Measurements from ENCODE around the gene AHNAK. TPM values are rescaled to one million over a fixed set of nuclear protein-coding genes. Genes with fewer than 3 reads are reported as not detected.

AHNAK gene
- total RNA-seq, 1 experiment from 2014 or later: 11.3 TPM

DNA sequence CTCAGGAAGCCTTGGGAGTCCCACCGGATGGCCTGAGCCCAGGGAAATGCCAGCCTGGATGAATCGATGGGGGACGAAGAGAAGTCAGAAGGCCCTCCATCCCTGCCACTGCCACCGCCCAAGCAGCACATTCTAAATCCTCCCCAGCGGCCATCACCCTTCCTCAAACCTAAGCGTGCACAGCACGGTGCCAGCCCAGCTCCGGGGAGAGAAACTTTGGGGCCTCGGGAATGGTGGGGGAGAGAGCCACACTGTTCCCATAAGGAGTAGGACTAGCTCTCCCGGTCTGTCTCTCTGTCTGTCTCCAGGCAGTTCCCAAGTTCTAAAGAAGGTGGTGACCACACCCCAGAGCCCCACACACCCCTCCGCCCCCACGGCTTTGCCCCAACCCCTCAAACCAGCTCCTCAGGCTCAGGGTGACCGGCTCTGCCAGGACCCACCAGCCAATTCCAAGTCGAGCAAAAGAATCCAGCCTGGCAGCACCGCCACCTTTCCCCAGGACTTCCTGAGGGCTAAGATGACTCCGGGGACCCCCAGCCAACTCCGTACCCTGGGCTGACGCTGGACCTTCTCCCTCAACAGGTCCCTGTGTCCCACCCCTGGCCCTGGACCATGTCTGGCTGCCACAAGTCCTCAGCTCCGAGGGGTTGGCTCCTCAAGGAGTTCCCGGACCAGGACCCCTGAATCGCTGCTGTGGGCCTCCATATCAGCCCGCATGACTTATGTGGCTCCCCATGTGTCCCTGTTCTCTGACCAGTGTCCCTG is 2.7 kb downstream of the AHNAK start:
- DNase-seq (ENCODE audit: low read depth, low spot score): no peak
- in situ Hi-C loops (cut with HindIII; ENCODE audit: low pct_unique_long_range_greater_than_20kb, low sequenced_read_pairs): no loop called here

- peak; percentile 62 for DNase-seq (ENCODE audit: low read depth, low spot score)
- in situ Hi-C loops (cut with HindIII; ENCODE audit: low pct_unique_long_range_greater_than_20kb, low sequenced_read_pairs): no loop called here
These were observed 3.6 kb downstream of the AHNAK start for GRCh38 chr11:62542750-62543567.

DNA sequence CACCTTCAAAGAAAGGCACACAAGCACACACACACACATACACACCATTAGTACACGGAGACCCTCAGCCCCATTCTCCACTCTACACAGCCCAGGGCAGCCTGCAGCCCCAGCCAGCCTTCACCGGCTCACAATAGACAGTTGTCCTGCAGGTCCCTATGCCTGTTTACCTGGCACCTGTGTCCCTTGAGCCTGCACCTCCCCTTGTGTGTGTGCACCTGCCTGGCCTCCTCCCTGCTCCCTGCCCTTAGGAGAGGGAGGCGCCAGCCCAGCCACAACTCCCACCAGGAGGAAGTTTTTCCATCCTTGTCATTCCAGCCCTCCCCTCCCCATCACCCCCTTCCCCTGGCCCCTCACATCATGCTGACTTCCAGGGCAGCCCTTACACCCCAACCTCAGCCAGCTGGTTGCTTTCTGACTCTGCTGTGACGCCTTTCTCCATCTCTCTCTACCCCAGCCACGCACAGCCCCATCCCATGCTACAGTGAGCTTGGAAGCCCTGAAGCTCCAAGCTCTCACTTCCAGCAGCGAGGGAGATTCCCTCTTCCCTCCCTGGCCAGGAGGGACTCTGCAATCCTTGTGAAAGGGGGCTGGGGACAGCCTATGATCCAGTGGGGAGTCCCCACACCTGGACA is 4.4 kb downstream of the AHNAK start:
- no peak for DNase-seq (ENCODE audit: low read depth, low spot score)
- in situ Hi-C loops (cut with HindIII; ENCODE audit: low pct_unique_long_range_greater_than_20kb, low sequenced_read_pairs): no loop called here

DNA sequence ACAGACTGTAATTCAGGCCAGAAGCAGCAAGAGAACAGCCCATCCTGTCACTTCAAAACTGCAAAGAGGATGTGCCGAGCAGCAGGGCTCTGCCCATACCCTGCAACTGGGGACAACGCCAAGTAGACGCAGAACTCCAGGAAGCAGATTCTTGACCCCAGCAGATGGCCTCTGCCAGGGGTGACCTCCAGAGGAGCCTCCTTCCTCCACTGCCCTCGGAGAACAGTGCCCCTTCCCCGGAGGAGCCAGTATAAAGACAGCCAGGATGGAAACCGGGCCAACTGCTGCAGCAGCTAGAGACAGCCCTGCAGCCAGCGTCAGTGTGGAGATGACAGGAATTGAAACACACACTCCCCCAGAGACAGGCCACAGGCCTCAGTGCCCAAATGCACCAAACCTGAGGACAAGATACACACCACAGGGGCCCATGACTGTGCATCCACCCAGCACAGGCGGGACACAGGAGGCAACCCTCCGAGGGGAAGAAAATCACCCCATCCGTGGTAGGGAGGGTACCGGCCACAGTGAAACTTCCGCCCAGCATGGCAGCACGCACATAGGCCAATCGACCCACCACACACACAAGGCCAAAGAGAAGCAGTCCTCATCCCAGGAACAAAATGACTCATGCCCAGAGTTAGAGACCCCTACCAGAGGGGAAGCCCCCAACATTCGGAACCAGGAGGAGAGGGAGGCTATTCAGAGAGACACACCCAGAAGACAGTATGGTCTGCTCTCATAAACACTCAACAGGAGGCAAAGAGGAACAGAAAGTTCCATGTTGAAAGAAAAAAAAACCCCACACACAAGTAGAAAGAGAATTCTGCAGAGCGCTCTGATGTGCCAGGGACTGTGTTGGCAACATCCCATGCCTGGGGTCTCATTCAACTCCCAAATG is 5.6 kb downstream of the AHNAK start:
- no peak for DNase-seq (ENCODE audit: low read depth, low spot score)
- in situ Hi-C loops (cut with HindIII; ENCODE audit: low pct_unique_long_range_greater_than_20kb, low sequenced_read_pairs): no loop called here

DNA sequence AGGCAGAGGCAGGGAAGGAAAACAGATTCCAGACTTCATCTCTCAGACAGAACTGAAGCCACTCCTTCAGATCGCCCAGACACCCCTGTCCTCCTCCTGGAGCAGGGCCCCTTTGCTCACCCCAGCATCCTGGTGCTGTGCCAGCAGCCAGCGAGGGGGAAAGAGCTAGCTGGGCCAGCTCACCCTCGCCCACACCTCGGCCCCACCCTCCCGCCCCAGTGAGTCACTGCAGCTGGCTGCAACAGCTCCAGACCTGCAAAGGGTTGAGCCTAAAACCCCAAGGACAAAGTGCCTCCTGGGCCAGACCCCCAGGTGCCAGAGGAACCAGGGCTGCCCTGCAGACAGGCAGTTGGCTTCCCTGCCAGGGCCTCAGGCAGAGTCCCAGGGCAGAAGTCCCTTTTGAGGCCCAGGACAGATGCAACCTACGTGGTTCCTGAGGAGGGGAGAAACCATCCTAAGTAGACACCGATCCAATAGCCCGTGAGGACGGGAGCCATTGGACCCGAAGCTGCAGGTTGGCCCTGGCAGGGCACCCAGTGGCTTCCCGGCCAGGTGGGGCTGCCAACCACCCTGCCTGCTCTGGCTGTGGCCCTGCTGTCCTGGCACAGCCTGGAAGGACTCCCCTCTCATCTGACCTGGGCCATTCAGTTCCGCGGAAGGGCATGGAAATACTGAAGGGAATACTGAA is 7.2 kb downstream of the AHNAK start:
- no peak for DNase-seq (ENCODE audit: low read depth, low spot score)
- in situ Hi-C loops (cut with HindIII; ENCODE audit: low pct_unique_long_range_greater_than_20kb, low sequenced_read_pairs): no loop called here

- no peak for DNase-seq (ENCODE audit: low read depth, low spot score)
- in situ Hi-C loops (cut with HindIII; ENCODE audit: low pct_unique_long_range_greater_than_20kb, low sequenced_read_pairs): no loop called here
These were observed 8.0 kb downstream of the AHNAK start for GRCh38 chr11:62538470-62539237.

DNA sequence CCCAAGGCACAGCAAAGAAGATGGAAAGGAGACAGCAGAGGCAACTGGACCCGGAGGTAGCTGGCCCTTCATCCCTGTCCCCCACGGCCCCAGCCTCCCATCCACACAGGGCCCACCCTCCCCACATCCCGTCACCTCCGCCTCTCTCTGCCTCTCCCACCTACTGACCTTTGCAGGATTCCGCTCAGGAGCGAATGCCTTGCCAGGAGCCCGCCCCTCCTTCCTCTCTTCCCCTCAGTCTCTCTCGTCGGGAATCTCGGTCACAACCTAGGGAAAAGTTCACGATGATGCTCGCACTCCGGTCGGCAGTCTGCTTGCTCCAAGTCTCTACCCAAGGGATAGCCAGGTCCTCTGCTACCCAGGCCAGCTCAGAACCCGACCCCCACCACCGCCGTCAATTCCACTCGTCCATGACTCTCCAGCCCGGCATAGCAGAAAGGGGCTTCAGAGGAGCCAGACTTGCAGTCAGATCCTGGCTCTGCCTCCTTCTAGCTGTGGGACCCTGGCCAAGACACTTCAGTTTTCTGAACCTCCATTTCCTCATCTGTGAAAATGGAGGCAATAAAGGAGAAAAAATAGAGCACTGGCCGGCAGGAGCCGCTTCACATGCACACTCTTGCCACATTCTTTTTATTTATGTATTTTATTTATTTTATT is 10.2 kb downstream of the AHNAK start:
- in situ Hi-C loops (cut with HindIII; ENCODE audit: low pct_unique_long_range_greater_than_20kb, low sequenced_read_pairs): no loop called here

GRCh38 chr11:62535802-62536201 is 10.8 kb downstream of the AHNAK start:
- in situ Hi-C loops (cut with HindIII; ENCODE audit: low pct_unique_long_range_greater_than_20kb, low sequenced_read_pairs): no loop called here
- no peak for DNase-seq (ENCODE audit: low read depth, low spot score)

More for the DNA sequence above, 10.2 kb downstream of the AHNAK start:
- no peak for DNase-seq (ENCODE audit: low read depth, low spot score)

GRCh38 chr11:62534779-62535545 is 11.6 kb downstream of the AHNAK start:
- in situ Hi-C loops (cut with HindIII; ENCODE audit: low pct_unique_long_range_greater_than_20kb, low sequenced_read_pairs): no loop called here

DNA sequence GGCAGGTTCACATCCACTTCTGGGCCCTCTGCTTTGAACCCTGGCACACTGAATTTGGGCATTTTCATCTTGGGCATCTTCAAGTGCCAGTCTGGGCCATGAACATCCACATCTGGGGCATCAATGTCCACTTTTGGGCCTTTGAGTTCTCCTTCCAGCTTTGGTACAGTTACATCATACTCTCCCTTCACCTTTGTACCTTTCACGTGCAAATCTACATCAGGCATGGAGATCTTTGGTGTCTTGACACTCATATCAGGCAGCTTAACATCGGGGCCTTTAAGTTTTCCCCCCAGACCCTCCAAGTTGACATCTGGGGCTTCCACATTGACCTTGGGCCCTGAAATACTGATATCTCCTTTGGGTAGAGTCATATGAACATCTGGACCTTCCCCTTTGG is 14.5 kb downstream of the AHNAK start:
- DNase-seq (ENCODE audit: low read depth, low spot score): no peak
- in situ Hi-C loops (cut with HindIII; ENCODE audit: low pct_unique_long_range_greater_than_20kb, low sequenced_read_pairs): no loop called here

More at GRCh38 chr11:62534779-62535545, 11.6 kb downstream of the AHNAK start:
- no peak for DNase-seq (ENCODE audit: low read depth, low spot score)

GRCh38 chr11:62516736-62517371 is 29.8 kb downstream of the AHNAK start:
- DNase-seq (ENCODE audit: low read depth, low spot score): no peak
- in situ Hi-C loops (cut with HindIII; ENCODE audit: low pct_unique_long_range_greater_than_20kb, low sequenced_read_pairs): no loop called here

GRCh38 chr11:62514151-62514550 is 32.5 kb downstream of the AHNAK start:
- DNase-seq (ENCODE audit: low read depth, low spot score): no peak
- in situ Hi-C loops (cut with HindIII; ENCODE audit: low pct_unique_long_range_greater_than_20kb, low sequenced_read_pairs): no loop called here

DNA sequence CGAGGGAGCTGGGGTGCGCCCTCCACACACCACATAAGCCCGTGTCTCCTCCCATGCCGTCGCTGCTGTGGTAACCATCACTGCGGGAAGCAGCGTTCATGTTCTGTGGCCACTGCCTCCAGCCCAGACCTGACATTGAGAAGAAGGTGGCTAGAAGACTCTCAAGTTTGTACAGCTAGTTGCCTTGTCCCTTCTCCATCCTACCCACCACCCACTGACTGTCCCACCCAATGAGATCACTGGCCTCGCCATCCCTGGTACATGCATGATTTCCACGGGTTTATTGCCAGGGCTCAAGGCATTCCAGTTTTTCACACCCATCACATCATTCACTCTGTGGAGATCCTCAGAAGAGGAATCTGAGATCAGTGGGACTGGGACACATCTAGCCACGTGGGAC is 33.0 kb downstream of the AHNAK start:
- DNase-seq (ENCODE audit: low read depth, low spot score): no peak
- in situ Hi-C loops (cut with HindIII; ENCODE audit: low pct_unique_long_range_greater_than_20kb, low sequenced_read_pairs): no loop called here

- in situ Hi-C loops (cut with HindIII; ENCODE audit: low pct_unique_long_range_greater_than_20kb, low sequenced_read_pairs): no loop called here
- no peak for DNase-seq (ENCODE audit: low read depth, low spot score)
These were observed 33.6 kb downstream of the AHNAK start for GRCh38 chr11:62512961-62513360.

All from SK-MEL-5 (cell line).